ENCODE data around the gene TTLL11. TPM values are rescaled to one million over a fixed set of nuclear protein-coding genes. Genes with fewer than 3 reads are reported as not detected.

TTLL11 gene
- total RNA-seq, 1 donor from 2014 or later = 0.75 TPM

DNA sequence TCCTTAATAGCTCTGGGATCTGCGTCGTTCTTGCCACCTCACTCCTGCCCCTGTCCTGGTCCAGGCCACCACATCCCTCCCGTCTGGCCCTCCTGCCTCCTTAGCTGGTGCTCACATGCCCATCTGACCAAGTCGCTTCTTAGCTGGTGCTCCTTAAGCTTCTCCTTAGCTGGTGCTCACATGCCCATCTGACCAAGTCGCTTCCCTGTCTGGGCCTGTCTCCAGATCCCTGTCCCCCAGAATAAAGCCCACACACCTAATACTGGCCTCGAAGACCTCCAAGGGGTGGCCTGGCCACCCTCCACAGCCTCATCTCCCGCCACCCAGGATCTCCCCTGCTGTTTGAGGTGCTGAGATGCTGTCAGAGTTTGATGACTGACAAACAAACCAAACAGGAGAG is 31.4 kb upstream of the TTLL11 start:
- no peak overlapping the region for H2AFZ ChIP-seq (replicated peaks)
- H3K27me3 Mint-ChIP-seq (ENCODE audit: insufficient read depth, low read depth) = peaks cover 38% of the 10 kb centered on the region
- H3K27me3 ChIP-seq = peaks cover 62% of the 10 kb centered on the region
- no peak overlapping the region for H3K4me3 Mint-ChIP-seq
- no peaks in the 10 kb centered on the region for H3K9me3 ChIP-seq (ENCODE audit: low read depth)
- TF ChIP-seq EZH2phosphoT487 (IDR thresholded peaks at IDR 0.05) (no peak), EZH2 (IDR thresholded peaks at IDR 0.05) (no peak)
- TF ChIP-seq, protein P1, sequence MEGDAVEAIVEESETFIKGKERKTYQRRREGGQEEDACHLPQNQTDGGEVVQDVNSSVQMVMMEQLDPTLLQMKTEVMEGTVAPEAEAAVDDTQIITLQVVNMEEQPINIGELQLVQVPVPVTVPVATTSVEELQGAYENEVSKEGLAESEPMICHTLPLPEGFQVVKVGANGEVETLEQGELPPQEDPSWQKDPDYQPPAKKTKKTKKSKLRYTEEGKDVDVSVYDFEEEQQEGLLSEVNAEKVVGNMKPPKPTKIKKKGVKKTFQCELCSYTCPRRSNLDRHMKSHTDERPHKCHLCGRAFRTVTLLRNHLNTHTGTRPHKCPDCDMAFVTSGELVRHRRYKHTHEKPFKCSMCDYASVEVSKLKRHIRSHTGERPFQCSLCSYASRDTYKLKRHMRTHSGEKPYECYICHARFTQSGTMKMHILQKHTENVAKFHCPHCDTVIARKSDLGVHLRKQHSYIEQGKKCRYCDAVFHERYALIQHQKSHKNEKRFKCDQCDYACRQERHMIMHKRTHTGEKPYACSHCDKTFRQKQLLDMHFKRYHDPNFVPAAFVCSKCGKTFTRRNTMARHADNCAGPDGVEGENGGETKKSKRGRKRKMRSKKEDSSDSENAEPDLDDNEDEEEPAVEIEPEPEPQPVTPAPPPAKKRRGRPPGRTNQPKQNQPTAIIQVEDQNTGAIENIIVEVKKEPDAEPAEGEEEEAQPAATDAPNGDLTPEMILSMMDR (IDR thresholded peaks at IDR 0.05) = no peak
- no peak overlapping the region for H3K4me3 ChIP-seq
- peaks cover 6% of the 10 kb centered on the region for H4K20me1 ChIP-seq (ENCODE audit: low read depth)
- H3K79me2 ChIP-seq (ENCODE audit: low read depth) = no peaks in the 10 kb centered on the region
- peaks cover 10% of the 10 kb centered on the region for H3K4me1 ChIP-seq
- no peak overlapping the region for H3K27ac Mint-ChIP-seq
- H3K9ac ChIP-seq = no peak overlapping the region
- no peaks in the 10 kb centered on the region for H3K9me3 Mint-ChIP-seq
- no peaks in the 10 kb centered on the region for H3F3A ChIP-seq (ENCODE audit: low read depth)
- no peak overlapping the region for H3K4me2 ChIP-seq
- no peaks in the 10 kb centered on the region for H3K36me3 Mint-ChIP-seq
- no peaks in the 10 kb centered on the region for H3K36me3 ChIP-seq
- no peak overlapping the region for H3K27ac ChIP-seq
- peaks cover 13% of the 10 kb centered on the region for H3K4me1 Mint-ChIP-seq
- no peak for DNase-seq (ENCODE audit: low spot score)

DNA sequence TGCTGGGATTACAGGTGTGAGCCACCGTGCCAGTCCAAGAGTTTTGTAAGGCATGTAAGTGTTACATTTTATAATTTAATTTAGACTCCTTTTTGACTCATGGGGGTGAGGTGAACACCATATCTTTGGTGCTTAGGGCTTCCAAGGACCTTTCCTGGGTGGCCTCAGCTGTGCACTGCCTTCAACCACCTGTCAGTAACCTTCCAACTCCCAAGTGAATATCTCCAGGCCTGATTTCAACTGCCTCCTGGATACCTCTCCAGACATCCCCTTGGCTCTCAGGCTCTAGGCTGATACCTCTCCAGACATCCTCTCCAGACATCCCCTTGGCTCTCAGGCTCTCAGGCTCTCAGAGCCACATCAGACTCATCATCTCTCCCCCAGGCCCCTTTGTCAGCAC is 30.9 kb upstream of the TTLL11 start:
- peaks cover 10% of the 10 kb centered on the region for H3K4me1 ChIP-seq
- H2AFZ ChIP-seq (replicated peaks) = no peak overlapping the region
- H3K79me2 ChIP-seq (ENCODE audit: low read depth) = no peaks in the 10 kb centered on the region
- H3K4me3 Mint-ChIP-seq = no peak overlapping the region
- peaks cover 57% of the 10 kb centered on the region for H3K27me3 ChIP-seq
- TF ChIP-seq, protein P1 (IDR thresholded peaks at IDR 0.05) = no peak
- TF ChIP-seq EZH2 (IDR thresholded peaks at IDR 0.05) (no peak), EZH2phosphoT487 (IDR thresholded peaks at IDR 0.05) (no peak)
- H4K20me1 ChIP-seq (ENCODE audit: low read depth) = peaks cover 6% of the 10 kb centered on the region
- H3K27ac ChIP-seq = no peak overlapping the region
- H3K36me3 Mint-ChIP-seq = no peaks in the 10 kb centered on the region
- no peak overlapping the region for H3K27ac Mint-ChIP-seq
- H3K9me3 ChIP-seq (ENCODE audit: low read depth) = no peaks in the 10 kb centered on the region
- no peaks in the 10 kb centered on the region for H3K36me3 ChIP-seq
- H3K9me3 Mint-ChIP-seq = no peaks in the 10 kb centered on the region
- no peak overlapping the region for H3K4me3 ChIP-seq
- no peak overlapping the region for H3K9ac ChIP-seq
- DNase-seq (ENCODE audit: low spot score) = no peak
- H3K4me1 Mint-ChIP-seq = peaks cover 13% of the 10 kb centered on the region
- H3F3A ChIP-seq (ENCODE audit: low read depth) = no peaks in the 10 kb centered on the region
- H3K27me3 Mint-ChIP-seq (ENCODE audit: insufficient read depth, low read depth) = peaks cover 34% of the 10 kb centered on the region
- H3K4me2 ChIP-seq = no peak overlapping the region

DNA sequence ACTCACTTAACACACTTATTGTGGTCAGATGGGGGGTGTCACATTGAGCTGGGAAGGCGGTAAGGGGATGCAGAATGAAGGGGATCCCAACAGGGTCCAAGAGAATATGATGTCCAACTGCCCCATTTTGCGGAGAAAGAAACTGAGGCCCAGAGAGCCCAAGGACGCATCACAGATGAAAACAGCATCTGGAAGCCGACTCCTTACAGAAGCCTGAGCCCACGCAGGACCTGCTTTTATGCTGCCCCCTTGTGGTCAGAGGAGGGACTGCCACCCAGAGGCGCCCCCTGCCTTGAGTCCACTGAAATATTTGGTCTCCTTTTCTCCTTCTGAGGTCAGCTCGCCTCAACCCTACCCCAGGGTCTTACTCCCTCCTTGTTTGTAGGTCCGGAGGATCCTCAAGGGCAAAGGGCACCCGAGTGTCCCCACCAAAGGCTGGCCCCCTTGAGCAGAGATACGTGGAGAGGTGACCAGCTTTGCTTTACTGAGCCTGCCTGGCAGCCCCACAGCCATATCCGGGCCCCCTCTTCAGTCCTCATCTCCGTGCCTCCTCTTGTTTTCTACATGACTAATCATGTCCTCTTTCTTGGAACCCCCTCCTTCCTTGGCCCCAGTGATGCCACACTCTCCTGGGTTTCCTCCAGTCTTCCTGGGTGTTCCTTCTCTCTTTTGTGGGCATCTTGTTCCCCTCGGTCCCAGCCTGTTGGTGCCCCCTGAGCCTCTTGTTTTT is 30.0 kb upstream of the TTLL11 start:
- no peak overlapping the region for H2AFZ ChIP-seq (replicated peaks)
- H3K36me3 Mint-ChIP-seq = no peaks in the 10 kb centered on the region
- no peaks in the 10 kb centered on the region for H3K79me2 ChIP-seq (ENCODE audit: low read depth)

More for the DNA sequence above, 30.0 kb upstream of the TTLL11 start:
- Histone ChIP-seq H3F3A (ENCODE audit: low read depth) (no peaks in the 10 kb centered on the region), H4K20me1 (ENCODE audit: low read depth) (peaks cover 6% of the 10 kb centered on the region), H3K9me3 (ENCODE audit: low read depth) (no peaks in the 10 kb centered on the region), H3K4me3 (no peak overlapping the region), H3K4me2 (no peak overlapping the region), H3K9ac (no peak overlapping the region), H3K36me3 (no peaks in the 10 kb centered on the region), H3K27me3 (peaks cover 48% of the 10 kb centered on the region), H3K27ac (no peak overlapping the region), H3K4me1 (peaks cover 10% of the 10 kb centered on the region)
- Mint-ChIP-seq H3K9me3 (no peaks in the 10 kb centered on the region), H3K27me3 (ENCODE audit: insufficient read depth, low read depth) (peaks cover 34% of the 10 kb centered on the region), H3K27ac (peak overlapping the region; percentile 42), H3K4me3 (no peak overlapping the region), H3K4me1 (peaks cover 17% of the 10 kb centered on the region)
- TF ChIP-seq, protein P1 (IDR thresholded peaks at IDR 0.05) = peak; percentile 100
- no peak for TF ChIP-seq EZH2phosphoT487 (IDR thresholded peaks at IDR 0.05)
- peak; percentile 77 for DNase-seq (ENCODE audit: low spot score)

Measured in neural progenitor cell (in vitro differentiated cells).